Kidney (tissue), 14 donors: ENCODE data around the gene B4GAT1. TPM values are rescaled to one million over a fixed set of nuclear protein-coding genes. Genes with fewer than 3 reads are reported as not detected.
A peak's percentile ranks its signal among the peaks of the same experiment; 100 is the strongest.
"Not testable (repeated sequence)": the region's sequence is repeated elsewhere in the genome, so short reads cannot be mapped to it uniquely, and the experiment has no call there.

Experiments used
- DNase-seq, 5 donors: peaks; one replicate each; pipeline ENCODE4 v3.0.0-alpha.2; 2013 to 2020
- FAIRE-seq: peaks from 2 replicates; lab custom pipeline; 2012; peaks lifted over from hg19 to GRCh38; lab: Jason Lieb, UNC
- H3K27ac ChIP-seq, 2 donors: one replicate each; pipeline ENCODE4 v1.7.0; 2013; ENCODE audit warnings: low read depth in 2 of 2, low read length in 2 of 2, inconsistent platforms in 1 of 2
- H3K27me3 ChIP-seq: one replicate; pipeline ENCODE4 v1.7.1; 2013; ENCODE audit warnings: low read length, inconsistent platforms; ENCODE audit not compliant: control insufficient read depth, insufficient read depth
- H3K36me3 ChIP-seq, 3 donors: one replicate each; pipeline versions ENCODE4 v1.7.0 to v1.7.1; 2013; ENCODE audit warnings: low read length in 3 of 3, control low read depth in 1 of 3, inconsistent platforms in 1 of 3; ENCODE audit not compliant: insufficient read depth in 3 of 3, control insufficient read depth in 2 of 3
- H3K4me1 ChIP-seq, 3 donors: one replicate each; pipeline versions ENCODE4 v1.7.0 to v1.7.1; 2013; ENCODE audit warnings: low read length in 3 of 3, inconsistent platforms in 1 of 3, low read depth in 1 of 3; ENCODE audit not compliant: control insufficient read depth in 2 of 3, insufficient read depth in 2 of 3
- H3K4me3 ChIP-seq, 3 donors: one replicate each; pipeline versions ENCODE4 v1.7.0 to v1.8.1; 2013; ENCODE audit warnings: low read length in 3 of 3, control low read depth in 1 of 3, inconsistent platforms in 1 of 3
- H3K9ac ChIP-seq, 3 donors: one replicate each; pipeline versions ENCODE4 v1.7.0 to v1.7.1; 2013; ENCODE audit warnings: low read length in 3 of 3, control low read depth in 1 of 3, inconsistent platforms in 1 of 3
- H3K9me3 ChIP-seq, 3 donors: one replicate each; pipeline versions ENCODE4 v1.7.0 to v1.7.1; 2013; ENCODE audit warnings: low read length in 3 of 3, control low read depth in 1 of 3, inconsistent platforms in 1 of 3; ENCODE audit not compliant: control insufficient read depth in 2 of 3, insufficient read depth in 1 of 3
- CTCF ChIP-seq: IDR thresholded peaks from 3 replicates; pipeline ENCODE4 v1.5.1; 2012; ENCODE audit warnings: mild to moderate bottlenecking, moderate library complexity, borderline replicate concordance; ENCODE audit not compliant: insufficient read depth; ENCODE audit errors: extremely low read depth
- intact Hi-C: fragments of 100-400 bp; cut with DNase I; formaldehyde crosslinking; loops from one replicate; pipeline ENCODE4 v1.11.1; 2022
- polyA plus RNA-seq: library from polyadenylated mRNA; stranded (reverse); fragments of 350-450 nt; fragmentation: Illumina TruSeq; extraction: RNeasy Lipid Tissue Mini Kit (QIAGEN cat#74804); gene quantifications from one replicate; pipeline ENCODE4 v1.2.3, GENCODE V29; 2014; ENCODE audit warnings: low read depth, low replicate concordance; ENCODE audit not compliant: insufficient read depth
- total RNA-seq: library from RNA; stranded (reverse); fragmentation: NEBNext Ultra II Directional; extraction: Animal tissue kit (Norgen Biotek cat#: 25700); gene quantifications from one replicate; pipeline ENCODE4 v1.2.1, GENCODE V29; 2021
- donor health status: control.
- donor health status: control.
- donor health status: control.
- donor health status: control.
- donor health status: control.
- donor health status: DM: yes; HTN: yes; CAD: no.
- donor health status: Normal renal cell carcinoma (clear cell type).

The B4GAT1 gene
- total and polyA plus RNA-seq, 2 donors from 2014 or later = 21.7 to 59.9 TPM

- Histone ChIP-seq H3K27me3 (no peaks in the 10 kb centered on the region), H3K4me1 (no peaks in the 10 kb centered on the region), H3K9me3 (no peaks in the 10 kb centered on the region), H3K9ac (no peak overlapping the region), H3K4me3 (no peak overlapping the region), H3K36me3 (no peaks in the 10 kb centered on the region), H3K27ac (no peak overlapping the region)
- intact Hi-C loops = no loop called here
- peak; percentile 63 for TF ChIP-seq CTCF
- DNase-seq (peak in 4 of 5 donors; percentile 70 to 82 (median 72)), FAIRE-seq (no peak)
These were observed 41.5 kb upstream of the B4GAT1 start for GRCh38 chr11:66388780-66389386.

- peak; percentile 93 for TF ChIP-seq CTCF
- Histone ChIP-seq H3K4me1 (no peaks in the 10 kb centered on the region), H3K27me3 (no peaks in the 10 kb centered on the region), H3K9me3 (no peaks in the 10 kb centered on the region), H3K36me3 (no peaks in the 10 kb centered on the region), H3K4me3 (peak overlapping the region; percentile 10 to 39 (median 26)), H3K27ac (no peak overlapping the region), H3K9ac (peak overlapping the region; percentile 8 to 50 (median 41))
- FAIRE-seq = no peak
- intact Hi-C loops = no loop called here
- DNase-seq = peak; percentile 91 to 96 (median 93)
These were observed 39.0 kb upstream of the B4GAT1 start for GRCh38 chr11:66386171-66387069.

DNA sequence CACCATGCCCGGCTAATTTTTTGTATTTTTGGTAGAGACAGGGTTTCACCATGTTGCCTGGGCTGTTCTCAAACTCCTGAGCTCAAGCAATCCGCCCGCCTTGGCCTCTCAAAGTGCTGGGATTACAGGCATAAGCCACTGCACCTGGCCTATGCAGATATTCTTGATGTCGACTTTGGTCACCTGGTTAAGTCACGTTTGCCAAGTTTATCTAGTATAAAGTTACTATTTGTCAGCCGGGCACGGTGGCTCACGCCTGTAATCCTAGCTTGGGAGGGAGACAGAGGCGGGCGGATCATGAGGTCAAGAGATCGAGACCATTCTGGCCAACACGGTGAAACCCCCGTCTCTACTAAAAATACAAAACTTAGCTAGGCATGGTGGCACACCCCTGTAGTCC lies 36.9 kb upstream of the B4GAT1 start:
- H3K4me3 ChIP-seq, H3K27ac ChIP-seq, H3K9me3 ChIP-seq, H3K9ac ChIP-seq, FAIRE-seq, intact Hi-C loops, H3K36me3 ChIP-seq, H3K27me3 ChIP-seq, H3K4me1 ChIP-seq, DNase-seq: not testable (repeated sequence)

- peak in 2 of 5 donors; percentile 32 to 46 for DNase-seq
- H3K9ac ChIP-seq, H3K27me3 ChIP-seq, H3K9me3 ChIP-seq, FAIRE-seq, H3K36me3 ChIP-seq, intact Hi-C loops, H3K4me3 ChIP-seq, H3K27ac ChIP-seq, H3K4me1 ChIP-seq: not testable (repeated sequence)
These were observed 32.8 kb upstream of the B4GAT1 start for GRCh38 chr11:66380264-66380663.

- DNase-seq, H3K27ac ChIP-seq, intact Hi-C loops, H3K36me3 ChIP-seq, H3K4me3 ChIP-seq, H3K9me3 ChIP-seq, H3K4me1 ChIP-seq, FAIRE-seq, H3K9ac ChIP-seq, H3K27me3 ChIP-seq: not testable (repeated sequence)
These were observed 26.4 kb upstream of the B4GAT1 start for GRCh38 chr11:66373690-66374287.
